ENCODE data around the gene KIF26B.

The KIF26B gene

GRCh38 chr1:245444945-245445344 is 290.2 kb downstream of the KIF26B start:
- in situ Hi-C loops (cut with HindIII; ENCODE audit: low pct_ligation_motif_present, low pct_unique_long_range_greater_than_20kb, low sequenced_read_pairs): no loop called here
- DNase-seq: no peak

- no peak for DNase-seq
- in situ Hi-C loops (cut with HindIII; ENCODE audit: low pct_ligation_motif_present, low pct_unique_long_range_greater_than_20kb, low sequenced_read_pairs): no loop called here
These were observed 293.7 kb downstream of the KIF26B start for GRCh38 chr1:245448531-245448930.

- no peak for DNase-seq
- in situ Hi-C loops (cut with HindIII; ENCODE audit: low pct_ligation_motif_present, low pct_unique_long_range_greater_than_20kb, low sequenced_read_pairs): no loop called here
These were observed 294.2 kb downstream of the KIF26B start for GRCh38 chr1:245448975-245449431.

- no peak for DNase-seq
- in situ Hi-C loops (cut with HindIII; ENCODE audit: low pct_ligation_motif_present, low pct_unique_long_range_greater_than_20kb, low sequenced_read_pairs): no loop called here
These were observed 298.8 kb downstream of the KIF26B start for GRCh38 chr1:245453541-245453940.

- in situ Hi-C loops (cut with HindIII; ENCODE audit: low pct_ligation_motif_present, low pct_unique_long_range_greater_than_20kb, low sequenced_read_pairs): no loop called here
- DNase-seq: no peak
These were observed 299.3 kb downstream of the KIF26B start for GRCh38 chr1:245454051-245454450.

- in situ Hi-C loops (cut with HindIII; ENCODE audit: low pct_ligation_motif_present, low pct_unique_long_range_greater_than_20kb, low sequenced_read_pairs): no loop called here
- DNase-seq: no peak
These were observed 302.8 kb downstream of the KIF26B start for GRCh38 chr1:245457562-245457961.

- in situ Hi-C loops (cut with HindIII; ENCODE audit: low pct_ligation_motif_present, low pct_unique_long_range_greater_than_20kb, low sequenced_read_pairs): no loop called here
These were observed 303.4 kb downstream of the KIF26B start for GRCh38 chr1:245458234-245458633.

GRCh38 chr1:245458761-245459174 is 304.0 kb downstream of the KIF26B start:
- DNase-seq: no peak

More at GRCh38 chr1:245458234-245458633, 303.4 kb downstream of the KIF26B start:
- DNase-seq: no peak

GRCh38 chr1:245459621-245460020 is 304.8 kb downstream of the KIF26B start:
- in situ Hi-C loops (cut with HindIII; ENCODE audit: low pct_ligation_motif_present, low pct_unique_long_range_greater_than_20kb, low sequenced_read_pairs): no loop called here
- no peak for DNase-seq

More at GRCh38 chr1:245458761-245459174, 304.0 kb downstream of the KIF26B start:
- in situ Hi-C loops (cut with HindIII; ENCODE audit: low pct_ligation_motif_present, low pct_unique_long_range_greater_than_20kb, low sequenced_read_pairs): no loop called here

GRCh38 chr1:245461681-245462080 is 306.9 kb downstream of the KIF26B start:
- DNase-seq: no peak
- in situ Hi-C loops (cut with HindIII; ENCODE audit: low pct_ligation_motif_present, low pct_unique_long_range_greater_than_20kb, low sequenced_read_pairs): no loop called here

GRCh38 chr1:245462161-245462560 is 307.4 kb downstream of the KIF26B start:
- DNase-seq: no peak
- in situ Hi-C loops (cut with HindIII; ENCODE audit: low pct_ligation_motif_present, low pct_unique_long_range_greater_than_20kb, low sequenced_read_pairs): no loop called here

GRCh38 chr1:245463392-245464165 is 308.8 kb downstream of the KIF26B start:
- in situ Hi-C loops (cut with HindIII; ENCODE audit: low pct_ligation_motif_present, low pct_unique_long_range_greater_than_20kb, low sequenced_read_pairs): no loop called here
- DNase-seq: no peak

GRCh38 chr1:245464290-245464689 is 309.5 kb downstream of the KIF26B start:
- no peak for DNase-seq
- in situ Hi-C loops (cut with HindIII; ENCODE audit: low pct_ligation_motif_present, low pct_unique_long_range_greater_than_20kb, low sequenced_read_pairs): no loop called here

GRCh38 chr1:245465666-245466065 is 310.9 kb downstream of the KIF26B start:
- in situ Hi-C loops (cut with HindIII; ENCODE audit: low pct_ligation_motif_present, low pct_unique_long_range_greater_than_20kb, low sequenced_read_pairs): no loop called here
- DNase-seq: no peak

GRCh38 chr1:245466261-245466660 is 311.5 kb downstream of the KIF26B start:
- no peak for DNase-seq
- in situ Hi-C loops (cut with HindIII; ENCODE audit: low pct_ligation_motif_present, low pct_unique_long_range_greater_than_20kb, low sequenced_read_pairs): no loop called here

- DNase-seq: no peak
- in situ Hi-C loops (cut with HindIII; ENCODE audit: low pct_ligation_motif_present, low pct_unique_long_range_greater_than_20kb, low sequenced_read_pairs): no loop called here
These were observed 313.0 kb downstream of the KIF26B start for GRCh38 chr1:245467804-245468203.

GRCh38 chr1:245469006-245469405 is 314.2 kb downstream of the KIF26B start:
- in situ Hi-C loops (cut with HindIII; ENCODE audit: low pct_ligation_motif_present, low pct_unique_long_range_greater_than_20kb, low sequenced_read_pairs): no loop called here
- DNase-seq: no peak

GRCh38 chr1:245469734-245470133 is 314.9 kb downstream of the KIF26B start:
- in situ Hi-C loops (cut with HindIII; ENCODE audit: low pct_ligation_motif_present, low pct_unique_long_range_greater_than_20kb, low sequenced_read_pairs): no loop called here

GRCh38 chr1:245475126-245475525 is 320.3 kb downstream of the KIF26B start:
- in situ Hi-C loops (cut with HindIII; ENCODE audit: low pct_ligation_motif_present, low pct_unique_long_range_greater_than_20kb, low sequenced_read_pairs): no loop called here
- no peak for DNase-seq

More at GRCh38 chr1:245469734-245470133, 314.9 kb downstream of the KIF26B start:
- DNase-seq: no peak

- no peak for DNase-seq
- in situ Hi-C loops (cut with HindIII; ENCODE audit: low pct_ligation_motif_present, low pct_unique_long_range_greater_than_20kb, low sequenced_read_pairs): no loop called here
These were observed 321.3 kb downstream of the KIF26B start for GRCh38 chr1:245475961-245476516.
